GM23338 (cell line): ENCODE measurements around the gene IL21R. TPM values are rescaled to one million over a fixed set of nuclear protein-coding genes. Genes with fewer than 3 reads are reported as not detected.

Experiments used
- ATAC-seq: fragments of 200-7000 bp; cut with Tn5 transposase; 3 replicates; pipeline ENCODE4 v1.9.1; 2020
- DNase-seq: peaks from one replicate; pipeline ENCODE4 v3.0.0-alpha.2; 2015; ENCODE audit warnings: low spot score
- H2AFZ ChIP-seq: fragments of 200-600 bp; sonication (generic); 2 replicates; pipeline ENCODE4 v1.8.0; 2016; ENCODE audit warnings: antibody characterized with exemption, mild to moderate bottlenecking, moderate library complexity
- H3F3A ChIP-seq: fragments of 200-600 bp; sonication (generic); replicated peaks from 2 replicates; pipeline ENCODE4 v1.8.0; 2017; ENCODE audit warnings: antibody characterized with exemption, mixed run types, low read depth
- H3K27ac ChIP-seq: fragments of 200-600 bp; sonication (generic); 2 replicates; pipeline ENCODE4 v1.6.1; 2016; ENCODE audit warnings: low read depth
- H3K27me3 ChIP-seq: fragments of 200-600 bp; sonication (generic); 2 replicates; pipeline ENCODE4 v1.8.0; 2016; ENCODE audit warnings: mild to moderate bottlenecking, mixed run types, moderate library complexity; ENCODE audit not compliant: insufficient read depth
- H3K36me3 ChIP-seq: fragments of 200-600 bp; sonication (generic); 2 replicates; pipeline ENCODE4 v1.8.0; 2016; ENCODE audit warnings: mild to moderate bottlenecking; ENCODE audit not compliant: insufficient read depth
- H3K4me1 ChIP-seq: fragments of 200-600 bp; sonication (generic); 2 replicates; pipeline ENCODE4 v1.8.0; 2016; ENCODE audit warnings: mild to moderate bottlenecking, moderate library complexity; ENCODE audit not compliant: insufficient read depth
- H3K4me2 ChIP-seq: fragments of 200-600 bp; sonication (generic); 2 replicates; pipeline ENCODE4 v1.7.1; 2017; ENCODE audit warnings: mixed run types
- H3K4me3 ChIP-seq: fragments of 200-600 bp; sonication (generic); 2 replicates; pipeline ENCODE4 v1.6.1; 2016; ENCODE audit warnings: mixed run types
- H3K79me2 ChIP-seq: fragments of 200-600 bp; sonication (generic); replicated peaks from 2 replicates; pipeline ENCODE4 v1.8.0; 2017; ENCODE audit warnings: mild to moderate bottlenecking; ENCODE audit not compliant: insufficient read depth
- H3K9me2 ChIP-seq: fragments of 200-600 bp; sonication (generic); 2 replicates; pipeline ENCODE4 v1.8.0; 2017; ENCODE audit not compliant: insufficient read depth
- H4K20me1 ChIP-seq: fragments of 200-600 bp; sonication (generic); replicated peaks from 2 replicates; pipeline ENCODE4 v1.8.0; 2017; ENCODE audit warnings: mild to moderate bottlenecking; ENCODE audit not compliant: insufficient read depth
- H3K27ac Mint-ChIP-seq: 2 replicates; pipeline ENCODE4 v1.8.0; 2020; ENCODE audit warnings: inconsistent platforms, mild to moderate bottlenecking, moderate library complexity, mixed read lengths
- H3K27me3 Mint-ChIP-seq: 3 replicates; pipeline ENCODE4 v1.8.0; 2022; ENCODE audit warnings: low read depth, mild to moderate bottlenecking, moderate library complexity, mixed read lengths, inconsistent platforms; ENCODE audit not compliant: insufficient read depth, poor library complexity
- H3K36me3 Mint-ChIP-seq: 3 replicates; pipeline ENCODE4 v1.8.0; 2021; ENCODE audit warnings: low read depth, mild to moderate bottlenecking, inconsistent platforms, moderate library complexity, mixed read lengths
- H3K4me1 Mint-ChIP-seq: 3 replicates; pipeline ENCODE4 v1.8.0; 2020; ENCODE audit warnings: mild to moderate bottlenecking, inconsistent platforms, mixed read lengths
- H3K4me3 Mint-ChIP-seq: 3 replicates; pipeline ENCODE4 v1.8.0; 2021; ENCODE audit warnings: moderate library complexity, mild to moderate bottlenecking, inconsistent platforms, mixed read lengths
- H3K9me3 Mint-ChIP-seq: 3 replicates; pipeline ENCODE4 v1.8.0; 2020; ENCODE audit warnings: moderate library complexity, mild to moderate bottlenecking, inconsistent platforms, mixed read lengths
- CREB1 ChIP-seq: fragments of 250-450 bp; sonication (Bioruptor Pico); IDR thresholded peaks from 2 replicates; pipeline ENCODE4 v1.5.0; 2020; ENCODE audit warnings: low read depth, mild to moderate bottlenecking, moderate library complexity
- EZH2 ChIP-seq: fragments of 200-600 bp; sonication (generic); IDR thresholded peaks from one replicate; pipeline ENCODE4 v1.8.0; 2017; ENCODE audit warnings: antibody characterized with exemption, mild to moderate bottlenecking, low read depth; ENCODE audit not compliant: unreplicated experiment
- EZH2phosphoT487 ChIP-seq: fragments of 200-600 bp; sonication (generic); IDR thresholded peaks from one replicate; pipeline ENCODE4 v1.8.1; 2018; ENCODE audit warnings: antibody characterized with exemption; ENCODE audit not compliant: unreplicated experiment
- JUNB ChIP-seq: IDR thresholded peaks from one replicate; pipeline ENCODE4 v1.6.1; 2016; ENCODE audit warnings: antibody characterized with exemption; ENCODE audit not compliant: unreplicated experiment
- NANOG ChIP-seq: IDR thresholded peaks from 2 replicates; pipeline ENCODE4 v1.6.1; 2016; ENCODE audit warnings: antibody characterized with exemption, borderline replicate concordance
- POLR2AphosphoS5 ChIP-seq: IDR thresholded peaks from 2 replicates; pipeline ENCODE4 v1.6.1; 2016; ENCODE audit warnings: antibody characterized with exemption, low read depth
- REST ChIP-seq: IDR thresholded peaks from one replicate; pipeline ENCODE4 v1.6.1; 2018; ENCODE audit warnings: antibody characterized with exemption; ENCODE audit not compliant: unreplicated experiment
- STAT1 ChIP-seq: IDR thresholded peaks from one replicate; pipeline ENCODE4 v1.6.1; 2016; ENCODE audit warnings: antibody characterized with exemption; ENCODE audit not compliant: unreplicated experiment
- ZNF331 ChIP-seq: fragments of 250-450 bp; sonication (Bioruptor Pico); IDR thresholded peaks from 2 replicates; pipeline ENCODE4 v1.5.0; 2020; ENCODE audit warnings: low read depth, mild to moderate bottlenecking, moderate library complexity
- ZNF462 ChIP-seq: fragments of 250-450 bp; sonication (Bioruptor Pico); IDR thresholded peaks from 2 replicates; pipeline ENCODE4 v1.5.0; 2020; ENCODE audit warnings: mild to moderate bottlenecking, moderate library complexity
- polyA plus RNA-seq: library from polyadenylated mRNA; unstranded; fragments of >200 nt; fragmentation: Nextera tagmentation; extraction: Ambion mirVana; gene quantifications from 2 replicates; pipeline ENCODE4 v1.2.1, GENCODE V29; 2016
- total RNA-seq: library from RNA; depleted of rRNA; stranded (reverse); fragments of >200 nt; shearing (Covaris generic); gene quantifications from 2 replicates; pipeline ENCODE4 v1.2.3, GENCODE V29; 2014
- TF ChIP-seq, protein P1 (sequence below), 2 experiments: fragments of 200-600 bp in 1 of 2; sonication (generic) in 1 of 2; conservative IDR thresholded peaks; 2 replicates each; pipeline versions ENCODE4 v1.5.1 to v1.6.1; 2016 to 2017; ENCODE audit warnings: antibody characterized with exemption in 2 of 2, low read depth in 2 of 2, mild to moderate bottlenecking in 2 of 2, moderate library complexity in 1 of 2
- TF ChIP-seq, protein P2 (sequence below): IDR thresholded peaks from 2 replicates; pipeline ENCODE4 v1.6.1; 2016; ENCODE audit warnings: antibody characterized with exemption

IL21R gene
- total and polyA plus RNA-seq, 2 experiments from 2014 or later, result 0.42 to 2.6 TPM

DNA sequence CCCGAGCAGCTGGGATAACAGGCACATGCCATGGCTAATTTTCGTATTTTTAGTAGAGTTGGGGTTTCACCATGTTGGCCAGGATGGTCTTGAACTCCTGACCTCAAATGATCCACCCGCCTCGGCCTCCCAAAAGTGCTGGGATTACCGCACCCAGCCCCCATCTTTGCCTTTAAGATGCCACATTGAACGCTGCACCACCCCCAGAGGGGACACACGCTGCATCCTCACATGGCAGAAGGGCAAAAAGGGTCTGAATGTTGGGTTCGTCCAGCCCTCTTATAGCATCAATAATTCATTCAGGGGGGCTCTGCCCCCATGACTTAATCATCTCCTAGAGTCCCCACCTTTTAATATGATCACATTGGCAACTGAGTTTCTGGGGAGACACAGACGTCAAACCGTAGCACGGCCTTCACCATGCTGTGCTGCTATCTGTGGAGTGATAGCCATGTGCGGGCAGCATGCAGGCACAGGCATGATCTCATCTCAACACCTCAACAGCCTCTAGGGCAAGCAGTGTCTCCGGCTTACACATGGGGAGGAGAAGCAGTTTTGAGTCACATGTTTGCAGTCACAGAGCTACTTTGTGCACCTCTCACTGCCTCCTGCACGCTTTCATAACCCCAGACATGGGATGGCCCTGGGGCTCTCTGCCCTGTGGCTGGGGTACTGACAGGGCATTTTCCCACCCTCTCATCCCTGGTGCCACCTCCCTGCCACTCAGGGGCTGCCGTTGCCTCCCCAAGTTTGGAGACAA lies 30.0 kb downstream of the IL21R start:
- Histone ChIP-seq H3K4me2 (no peak overlapping the region), H3K4me1 (no peaks in the 10 kb centered on the region), H2AFZ (no peak overlapping the region), H3K79me2 (no peaks in the 10 kb centered on the region), H4K20me1 (no peaks in the 10 kb centered on the region), H3K27ac (no peak overlapping the region), H3K27me3 (no peaks in the 10 kb centered on the region), H3K9me2 (no peaks in the 10 kb centered on the region), H3K4me3 (no peak overlapping the region), H3K36me3 (no peaks in the 10 kb centered on the region), H3F3A (no peaks in the 10 kb centered on the region)
- Mint-ChIP-seq H3K36me3 (no peaks in the 10 kb centered on the region), H3K4me1 (no peaks in the 10 kb centered on the region), H3K27ac (no peak overlapping the region), H3K9me3 (no peaks in the 10 kb centered on the region; the same call in 2 of the 3 replicates), H3K4me3 (no peak overlapping the region), H3K27me3 (peaks cover 11% of the 10 kb centered on the region)
- TF ChIP-seq ZNF462 (CRISPR knock-in tag), result no peak
- TF ChIP-seq EZH2, result no peak
- TF ChIP-seq JUNB, result no peak
- TF ChIP-seq, protein P1, sequence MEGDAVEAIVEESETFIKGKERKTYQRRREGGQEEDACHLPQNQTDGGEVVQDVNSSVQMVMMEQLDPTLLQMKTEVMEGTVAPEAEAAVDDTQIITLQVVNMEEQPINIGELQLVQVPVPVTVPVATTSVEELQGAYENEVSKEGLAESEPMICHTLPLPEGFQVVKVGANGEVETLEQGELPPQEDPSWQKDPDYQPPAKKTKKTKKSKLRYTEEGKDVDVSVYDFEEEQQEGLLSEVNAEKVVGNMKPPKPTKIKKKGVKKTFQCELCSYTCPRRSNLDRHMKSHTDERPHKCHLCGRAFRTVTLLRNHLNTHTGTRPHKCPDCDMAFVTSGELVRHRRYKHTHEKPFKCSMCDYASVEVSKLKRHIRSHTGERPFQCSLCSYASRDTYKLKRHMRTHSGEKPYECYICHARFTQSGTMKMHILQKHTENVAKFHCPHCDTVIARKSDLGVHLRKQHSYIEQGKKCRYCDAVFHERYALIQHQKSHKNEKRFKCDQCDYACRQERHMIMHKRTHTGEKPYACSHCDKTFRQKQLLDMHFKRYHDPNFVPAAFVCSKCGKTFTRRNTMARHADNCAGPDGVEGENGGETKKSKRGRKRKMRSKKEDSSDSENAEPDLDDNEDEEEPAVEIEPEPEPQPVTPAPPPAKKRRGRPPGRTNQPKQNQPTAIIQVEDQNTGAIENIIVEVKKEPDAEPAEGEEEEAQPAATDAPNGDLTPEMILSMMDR (conservative IDR thresholded peaks at IDR 0.05; ENCODE audit: low read depth in 2 of 2), result no peak
- no peak for TF ChIP-seq STAT1
- no peak for TF ChIP-seq CREB1 (CRISPR knock-in tag)
- TF ChIP-seq REST, result no peak
- no peak for TF ChIP-seq NANOG
- TF ChIP-seq POLR2AphosphoS5, result no peak
- no peak for TF ChIP-seq ZNF331 (CRISPR knock-in tag)
- TF ChIP-seq EZH2phosphoT487, result no peak
- TF ChIP-seq, protein P2, sequence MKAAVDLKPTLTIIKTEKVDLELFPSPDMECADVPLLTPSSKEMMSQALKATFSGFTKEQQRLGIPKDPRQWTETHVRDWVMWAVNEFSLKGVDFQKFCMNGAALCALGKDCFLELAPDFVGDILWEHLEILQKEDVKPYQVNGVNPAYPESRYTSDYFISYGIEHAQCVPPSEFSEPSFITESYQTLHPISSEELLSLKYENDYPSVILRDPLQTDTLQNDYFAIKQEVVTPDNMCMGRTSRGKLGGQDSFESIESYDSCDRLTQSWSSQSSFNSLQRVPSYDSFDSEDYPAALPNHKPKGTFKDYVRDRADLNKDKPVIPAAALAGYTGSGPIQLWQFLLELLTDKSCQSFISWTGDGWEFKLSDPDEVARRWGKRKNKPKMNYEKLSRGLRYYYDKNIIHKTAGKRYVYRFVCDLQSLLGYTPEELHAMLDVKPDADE, result no peak
- DNase-seq, result no peak
- no peak for ATAC-seq
